Upper lobe of left lung (tissue), 6 donors: Measurements from ENCODE around the gene TRAFD1. TPM values are rescaled to one million over a fixed set of nuclear protein-coding genes. Genes with fewer than 3 reads are reported as not detected.

ENCODE experiments used
- ATAC-seq, 2 donors: fragments of 200-7000 bp; cut with Tn5 transposase; one replicate each; pipeline ENCODE4 v1.9.1; 2022; ENCODE audit warnings: mild to moderate bottlenecking in 2 of 2, moderate library complexity in 2 of 2; ENCODE audit not compliant: low FRiP score in 2 of 2
- DNase-seq, 2 donors: peaks; one replicate each; pipeline ENCODE4 v3.0.0-alpha.2; 2019 to 2020
- H3K27ac ChIP-seq, 4 donors: fragments of 200-600 bp; sonication (generic); one replicate each; pipeline ENCODE4 v1.5.1; 2016 to 2019
- H3K27me3 ChIP-seq, 4 donors: fragments of 200-600 bp; sonication (generic); one replicate each; pipeline ENCODE4 v1.5.1; 2017 to 2019
- H3K36me3 ChIP-seq, 4 donors: fragments of 200-600 bp; sonication (generic); one replicate each; pipeline ENCODE4 v1.5.1; 2016 to 2019
- H3K4me1 ChIP-seq, 4 donors: fragments of 200-600 bp; sonication (generic); one replicate each; pipeline ENCODE4 v1.5.1; 2018 to 2019
- H3K4me3 ChIP-seq, 4 donors: fragments of 200-600 bp; sonication (generic); one replicate each; pipeline ENCODE4 v1.5.1; 2017 to 2019; ENCODE audit warnings: mild to moderate bottlenecking in 2 of 4, moderate library complexity in 1 of 4
- H3K9me3 ChIP-seq, 4 donors: fragments of 200-600 bp; sonication (generic); one replicate each; pipeline ENCODE4 v1.5.1; 2018 to 2019
- EP300 ChIP-seq, 4 donors: sonication (generic); formaldehyde crosslinking; IDR thresholded peaks; one replicate each; pipeline ENCODE4 v1.5.1; 2017; ENCODE audit warnings: antibody characterized with exemption in 4 of 4, control low read depth in 2 of 4
- POLR2A ChIP-seq, 4 donors: fragments of 450-650 bp; IDR thresholded peaks; one replicate each; pipeline ENCODE4 v1.5.1; 2016 to 2017; ENCODE audit warnings: antibody characterized with exemption in 4 of 4, mild to moderate bottlenecking in 2 of 4
- POLR2AphosphoS5 ChIP-seq, 2 donors: sonication (generic); formaldehyde crosslinking; IDR thresholded peaks; one replicate each; pipeline ENCODE4 v1.5.1; 2017; ENCODE audit warnings: antibody characterized with exemption in 2 of 2
- WGBS, 2 donors: methylation state at CpG; one replicate each; pipeline ENCODE4 v1.1.5; 2017 to 2018; 5-methylcytosine and 5-hydroxymethylcytosine counted together
- total RNA-seq, 6 donors: library from RNA; depleted of rRNA in 4 of 6; stranded (reverse); fragments of >200 nt in 4 of 6; gene quantifications; one replicate each; pipeline versions ENCODE4 v1.1.0 to v1.2.1, GENCODE V29; 2016 to 2021
- TF ChIP-seq, protein P1 (sequence below), 6 experiments: fragments of 450-650 bp in 4 of 6; fragments of 200-600 bp in 2 of 6; sonication (generic) in 2 of 6; IDR thresholded peaks; one replicate each; pipeline ENCODE4 v1.5.1; 2016 to 2019; ENCODE audit warnings: antibody characterized with exemption in 6 of 6
- donor health status: DM: no; HTN: no; CAD: no; lungs with moderate emphysema.
- donor health status: DM: no; HTN: yes; CAD: no; lungs with severe emphysema.

The TRAFD1 gene
- total RNA-seq, 6 donors from 2014 or later = 36.9 to 75.4 (median 42.6) TPM

DNA sequence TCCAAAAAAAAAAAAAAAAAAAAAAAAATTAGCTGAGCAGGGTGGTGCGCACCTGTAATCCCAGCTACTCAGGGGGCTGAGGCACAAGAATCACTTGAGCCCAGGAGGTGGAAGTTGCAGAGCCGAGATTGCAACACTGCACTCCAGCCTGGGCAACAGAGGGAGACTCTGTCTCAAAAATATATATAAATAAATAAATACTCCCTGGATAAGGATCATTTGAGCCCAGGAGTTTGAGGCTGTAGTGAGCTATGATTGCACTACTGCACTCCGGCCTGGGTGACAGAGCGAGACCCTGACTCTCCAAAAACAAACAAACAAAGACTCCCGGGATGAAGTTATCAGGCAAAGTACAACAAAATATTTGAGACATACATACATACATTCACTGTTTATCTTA is 13.4 kb upstream of the TRAFD1 start:
- Histone ChIP-seq H3K4me1 (peaks cover 21 to 39% (median 26%) of the 10 kb centered on the region in 4 donors), H3K36me3 (no peaks in the 10 kb centered on the region), H3K9me3 (no peaks in the 10 kb centered on the region), H3K27ac (peak overlapping the region in 2 of 4 donors; percentile 27 to 43), H3K4me3 (no peak overlapping the region), H3K27me3 (no peaks in the 10 kb centered on the region)
- WGBS, 2 donors = 49 to 70% methylated on average over 5 of the region's 5 CpGs
- TF ChIP-seq EP300 (IDR thresholded peaks at IDR 0.05) (no peak), POLR2AphosphoS5 (IDR thresholded peaks at IDR 0.05) (no peak)
- no peak for ATAC-seq
- DNase-seq = peak in 1 of 2 donors; percentile 70

DNA sequence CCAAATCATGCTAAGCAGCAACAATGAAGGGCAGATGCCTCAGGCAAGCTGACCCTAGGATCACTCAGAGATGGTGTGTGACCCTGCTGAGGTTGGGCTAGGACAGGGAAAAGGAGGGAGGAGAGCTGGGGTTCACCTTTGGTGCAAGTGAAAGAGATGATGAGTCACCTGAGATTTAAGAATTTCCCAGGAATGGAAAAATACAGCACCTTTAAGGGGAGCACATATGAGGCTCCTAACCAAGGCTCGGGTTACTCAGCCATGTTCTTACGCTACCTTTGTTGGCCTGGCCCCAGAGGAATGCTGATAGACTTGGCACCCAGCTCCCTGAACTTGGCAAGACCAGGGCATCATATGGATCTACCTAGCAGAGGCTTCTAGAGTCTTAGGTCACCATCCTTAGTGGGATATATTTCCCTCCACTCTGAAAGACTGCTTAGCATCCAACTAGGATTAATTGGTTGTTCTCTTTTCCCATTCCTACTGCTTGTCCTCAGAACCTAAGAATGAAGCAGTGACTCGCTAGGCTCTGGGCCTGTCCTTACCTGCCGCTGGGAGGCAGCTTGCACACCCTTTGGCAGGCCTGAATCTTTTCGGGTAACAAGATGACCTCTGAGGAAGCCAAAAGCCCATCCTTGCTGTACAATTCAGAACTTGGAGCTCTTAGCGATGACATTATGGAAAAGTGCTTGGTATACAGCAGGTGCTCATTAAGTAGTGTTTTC is 12.8 kb upstream of the TRAFD1 start:
- WGBS, 2 donors = 75 to 92% methylated on average over 6 of the region's 6 CpGs
- TF ChIP-seq POLR2A (IDR thresholded peaks at IDR 0.05) = no peak
- TF ChIP-seq, protein P1, sequence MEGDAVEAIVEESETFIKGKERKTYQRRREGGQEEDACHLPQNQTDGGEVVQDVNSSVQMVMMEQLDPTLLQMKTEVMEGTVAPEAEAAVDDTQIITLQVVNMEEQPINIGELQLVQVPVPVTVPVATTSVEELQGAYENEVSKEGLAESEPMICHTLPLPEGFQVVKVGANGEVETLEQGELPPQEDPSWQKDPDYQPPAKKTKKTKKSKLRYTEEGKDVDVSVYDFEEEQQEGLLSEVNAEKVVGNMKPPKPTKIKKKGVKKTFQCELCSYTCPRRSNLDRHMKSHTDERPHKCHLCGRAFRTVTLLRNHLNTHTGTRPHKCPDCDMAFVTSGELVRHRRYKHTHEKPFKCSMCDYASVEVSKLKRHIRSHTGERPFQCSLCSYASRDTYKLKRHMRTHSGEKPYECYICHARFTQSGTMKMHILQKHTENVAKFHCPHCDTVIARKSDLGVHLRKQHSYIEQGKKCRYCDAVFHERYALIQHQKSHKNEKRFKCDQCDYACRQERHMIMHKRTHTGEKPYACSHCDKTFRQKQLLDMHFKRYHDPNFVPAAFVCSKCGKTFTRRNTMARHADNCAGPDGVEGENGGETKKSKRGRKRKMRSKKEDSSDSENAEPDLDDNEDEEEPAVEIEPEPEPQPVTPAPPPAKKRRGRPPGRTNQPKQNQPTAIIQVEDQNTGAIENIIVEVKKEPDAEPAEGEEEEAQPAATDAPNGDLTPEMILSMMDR (IDR thresholded peaks at IDR 0.05) = no peak
- peak in 1 of 4 donors; percentile 3 for TF ChIP-seq EP300 (IDR thresholded peaks at IDR 0.05)
- TF ChIP-seq POLR2AphosphoS5 (IDR thresholded peaks at IDR 0.05) = no peak
- Histone ChIP-seq H3K9me3 (no peaks in the 10 kb centered on the region), H3K4me1 (peaks cover 22 to 37% (median 24%) of the 10 kb centered on the region in 4 donors), H3K27ac (peak overlapping the region in 3 of 4 donors; percentile 27 to 43 (median 28)), H3K36me3 (no peaks in the 10 kb centered on the region), H3K4me3 (no peak overlapping the region), H3K27me3 (no peaks in the 10 kb centered on the region)
- peak in 1 of 2 donors; percentile 39 for ATAC-seq
- DNase-seq = peak in 1 of 2 donors; percentile 80

DNA sequence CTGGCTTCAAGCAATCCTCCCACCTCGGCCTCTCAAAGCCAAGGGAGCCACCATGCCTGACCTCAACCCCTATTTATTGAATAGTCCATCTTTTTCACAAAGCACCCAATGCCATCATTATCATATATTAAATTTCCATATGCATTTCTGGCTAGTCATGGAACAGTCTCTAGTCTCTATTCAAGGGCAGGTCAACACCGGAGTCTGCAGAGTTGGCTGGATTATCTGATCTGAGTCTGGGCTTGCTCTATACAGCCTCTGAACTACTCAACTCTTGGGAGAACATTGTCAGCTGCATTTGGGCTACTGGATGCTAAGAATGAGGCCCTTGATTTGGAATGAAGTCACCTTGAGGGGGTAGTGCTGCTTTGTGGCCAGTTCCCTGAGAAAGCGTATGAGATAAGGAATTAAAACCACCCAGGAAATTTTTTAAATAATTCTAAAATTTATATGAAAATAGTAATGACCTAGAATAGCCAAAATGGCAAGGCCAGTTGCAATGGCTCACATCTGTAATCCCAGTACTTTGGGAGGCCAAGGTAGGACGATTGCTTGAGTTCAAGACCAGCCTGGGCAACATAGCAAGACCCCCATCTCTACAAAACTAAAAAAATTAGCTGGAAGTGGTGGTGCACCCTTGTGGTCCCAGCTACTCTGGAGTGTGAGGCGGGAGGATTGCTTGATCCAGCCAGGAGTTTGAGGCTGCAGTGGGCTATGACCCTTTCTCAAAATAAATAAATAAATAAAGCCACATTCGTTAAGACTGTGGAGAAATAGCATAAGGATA is 9.9 kb upstream of the TRAFD1 start:
- Histone ChIP-seq H3K27me3 (no peaks in the 10 kb centered on the region), H3K27ac (no peak overlapping the region), H3K36me3 (no peaks in the 10 kb centered on the region), H3K4me3 (no peak overlapping the region), H3K4me1 (peaks cover 13 to 21% (median 18%) of the 10 kb centered on the region in 4 donors), H3K9me3 (no peaks in the 10 kb centered on the region)
- DNase-seq (peak in 1 of 2 donors; percentile 6), ATAC-seq (no peak)
- 91 to 92% methylated on average over 6 of the region's 6 CpGs for WGBS, 2 donors
- TF ChIP-seq, protein P1 (IDR thresholded peaks at IDR 0.05) = no peak

DNA sequence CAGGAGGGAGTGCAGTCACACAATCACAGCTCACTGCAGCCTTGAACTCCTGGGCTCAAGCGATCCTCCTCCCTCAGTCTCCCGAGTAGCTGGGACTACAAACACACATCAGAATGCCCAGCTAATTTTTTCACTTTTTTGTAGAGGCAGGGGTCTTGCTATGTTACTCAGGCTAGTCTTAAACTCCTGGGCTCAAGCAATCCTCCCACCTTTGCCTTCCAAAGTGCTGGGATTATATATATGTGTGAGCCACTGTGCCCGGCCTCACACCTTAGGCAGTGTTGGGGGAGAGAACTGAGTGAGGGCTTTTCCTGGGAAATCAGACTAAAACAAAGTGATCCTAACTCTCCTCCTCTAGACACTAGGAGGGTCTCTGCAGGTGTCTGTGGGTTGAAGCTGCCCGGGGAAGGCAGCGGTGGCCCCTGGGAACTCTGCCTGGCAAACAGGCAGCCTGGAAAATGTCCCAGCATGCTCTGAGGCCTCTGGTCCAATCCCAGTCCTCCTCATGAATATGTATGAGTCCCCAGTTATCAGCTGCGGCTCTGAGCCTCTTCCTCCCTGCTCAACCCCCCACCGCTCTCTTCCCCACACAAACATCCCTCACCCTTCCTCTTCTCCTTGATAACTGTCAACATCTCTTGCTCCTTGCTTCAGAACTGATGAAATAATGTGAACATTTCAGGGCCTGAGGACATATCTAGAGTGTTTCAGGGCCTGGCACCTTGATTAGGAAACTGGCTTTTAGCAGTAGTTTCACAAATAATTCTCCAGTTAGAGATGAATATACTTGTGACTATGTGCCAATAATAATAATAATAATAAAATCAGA is 8.9 kb upstream of the TRAFD1 start:
- H3K27me3 ChIP-seq = no peaks in the 10 kb centered on the region
- H3K4me1 ChIP-seq = peaks cover 13 to 21% (median 17%) of the 10 kb centered on the region in 4 donors
- WGBS, 2 donors = 38 to 53% methylated on average over 7 of the region's 7 CpGs
- peak; percentile 87 to 89 for ATAC-seq
- peak overlapping the region in 1 of 4 donors; percentile 2 for H3K4me3 ChIP-seq
- DNase-seq = peak in 1 of 2 donors; percentile 84
- H3K27ac ChIP-seq = peak overlapping the region; percentile 55 to 85 (median 80)
- no peaks in the 10 kb centered on the region for H3K36me3 ChIP-seq
- H3K9me3 ChIP-seq = no peaks in the 10 kb centered on the region
- TF ChIP-seq POLR2A (IDR thresholded peaks at IDR 0.05) (peak in 2 of 4 donors; percentile 32 to 49), POLR2AphosphoS5 (IDR thresholded peaks at IDR 0.05) (peak; percentile 23 to 29)
- TF ChIP-seq, protein P1 (IDR thresholded peaks at IDR 0.05) = no peak

DNA sequence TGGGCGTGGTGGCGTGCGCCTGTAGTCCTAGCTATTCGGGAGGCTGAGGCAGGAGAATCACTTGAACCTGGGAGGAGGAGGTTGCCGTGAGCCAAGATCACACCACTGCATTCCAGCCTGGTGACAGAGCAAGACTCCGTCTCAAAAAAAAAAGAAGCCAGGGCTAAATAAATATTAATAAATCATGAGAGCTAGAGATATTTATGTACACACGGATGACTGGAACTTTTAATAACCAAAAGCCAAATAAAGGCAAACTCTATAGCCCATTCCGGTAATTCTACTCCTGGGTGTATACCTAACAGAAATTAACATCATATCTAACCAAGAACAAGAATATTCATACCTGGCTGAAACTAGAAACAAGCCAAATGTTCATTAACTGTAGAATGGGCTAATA is 7.7 kb upstream of the TRAFD1 start:
- Histone ChIP-seq H3K4me3 (no peak overlapping the region), H3K9me3 (no peaks in the 10 kb centered on the region), H3K36me3 (no peaks in the 10 kb centered on the region), H3K4me1 (peaks cover 21 to 27% (median 24%) of the 10 kb centered on the region in 4 donors), H3K27me3 (no peaks in the 10 kb centered on the region), H3K27ac (peak overlapping the region in 1 of 4 donors; percentile 80)
- ATAC-seq (no peak), DNase-seq (peak in 1 of 2 donors; percentile 23)
- no peak for TF ChIP-seq POLR2AphosphoS5 (IDR thresholded peaks at IDR 0.05)
- WGBS, 2 donors = 77 to 78% methylated on average over 8 of the region's 8 CpGs
